BJ (cell line): ENCODE data around the gene PJA2. TPM values are rescaled to one million over a fixed set of nuclear protein-coding genes. Genes with fewer than 3 reads are reported as not detected.
"Not testable (repeated sequence)": the region's sequence is repeated elsewhere in the genome, so short reads cannot be mapped to it uniquely, and the experiment has no call there.

Experiments used
- CTCF ChIA-PET: fragments of 350-600 bp; formaldehyde crosslinking; extraction: SDS; loops from one replicate; lab custom pipeline; 2021; ENCODE audit warnings: antibody characterized with exemption, inconsistent platforms; lab: Yijun Ruan, JAX
- POLR2A ChIA-PET: fragments of 300-600 bp; sonication (Branson Sonifier 250); formaldehyde crosslinking; extraction: SDS; loops from one replicate; lab custom pipeline; 2021; ENCODE audit warnings: antibody characterized with exemption; lab: Charles Lee
- DNase-seq: peaks from one replicate; pipeline ENCODE4 v3.0.0-alpha.2; 2011; ENCODE audit warnings: low read depth
- H3K27me3 ChIP-seq: 2 replicates; pipeline ENCODE4 v1.6.0; 2011; ENCODE audit warnings: low read length; ENCODE audit not compliant: control insufficient read depth, insufficient read depth
- H3K36me3 ChIP-seq: 2 replicates; pipeline ENCODE4 v1.5.1; 2011; ENCODE audit warnings: low read length; ENCODE audit not compliant: control insufficient read depth, insufficient read depth
- H3K4me3 ChIP-seq: 2 replicates; pipeline ENCODE4 v1.5.1; 2011; ENCODE audit warnings: low read depth, mild to moderate bottlenecking, control low read depth, low read length
- polyA plus RNA-seq: library from polyadenylated mRNA; depleted of rRNA; stranded (reverse); fragments of >200 nt; gene quantifications from 2 replicates; pipeline ENCODE4 v1.2.3, GENCODE V29; 2011
- TF ChIP-seq, protein P1 (sequence below): IDR thresholded peaks from 2 replicates; pipeline ENCODE4 v1.5.1; 2011; ENCODE audit warnings: low read depth, mild to moderate bottlenecking, control low read depth, inconsistent platforms, low read length, moderate library complexity; ENCODE audit not compliant: insufficient read depth

PJA2 gene
- polyA plus RNA-seq, 1 experiment: 33.6 TPM

DNA sequence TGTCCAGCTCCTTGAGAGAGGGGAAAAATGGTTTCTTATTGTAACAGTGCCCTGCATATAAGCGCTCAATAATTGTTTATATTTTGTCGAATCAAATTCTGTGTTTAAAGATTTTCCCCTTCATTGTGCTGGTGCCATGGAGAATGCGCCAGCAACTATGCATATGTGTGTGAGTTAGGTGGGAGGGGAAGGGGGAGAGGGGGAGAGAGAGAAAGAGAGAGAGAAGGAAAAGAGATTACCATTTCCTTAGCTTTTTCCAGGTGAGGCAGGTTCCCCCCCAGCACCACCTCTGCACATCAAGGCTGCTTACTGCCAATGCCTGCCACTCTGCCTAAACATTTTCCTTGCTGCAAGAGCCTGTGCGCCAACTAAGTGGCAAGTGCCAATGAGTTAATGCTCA is 111.0 kb downstream of the PJA2 start:
- Histone ChIP-seq H3K4me3 (no peak overlapping the region), H3K27me3 (peaks cover 1% of the 10 kb centered on the region), H3K36me3 (no peaks in the 10 kb centered on the region)
- TF ChIP-seq, protein P1, sequence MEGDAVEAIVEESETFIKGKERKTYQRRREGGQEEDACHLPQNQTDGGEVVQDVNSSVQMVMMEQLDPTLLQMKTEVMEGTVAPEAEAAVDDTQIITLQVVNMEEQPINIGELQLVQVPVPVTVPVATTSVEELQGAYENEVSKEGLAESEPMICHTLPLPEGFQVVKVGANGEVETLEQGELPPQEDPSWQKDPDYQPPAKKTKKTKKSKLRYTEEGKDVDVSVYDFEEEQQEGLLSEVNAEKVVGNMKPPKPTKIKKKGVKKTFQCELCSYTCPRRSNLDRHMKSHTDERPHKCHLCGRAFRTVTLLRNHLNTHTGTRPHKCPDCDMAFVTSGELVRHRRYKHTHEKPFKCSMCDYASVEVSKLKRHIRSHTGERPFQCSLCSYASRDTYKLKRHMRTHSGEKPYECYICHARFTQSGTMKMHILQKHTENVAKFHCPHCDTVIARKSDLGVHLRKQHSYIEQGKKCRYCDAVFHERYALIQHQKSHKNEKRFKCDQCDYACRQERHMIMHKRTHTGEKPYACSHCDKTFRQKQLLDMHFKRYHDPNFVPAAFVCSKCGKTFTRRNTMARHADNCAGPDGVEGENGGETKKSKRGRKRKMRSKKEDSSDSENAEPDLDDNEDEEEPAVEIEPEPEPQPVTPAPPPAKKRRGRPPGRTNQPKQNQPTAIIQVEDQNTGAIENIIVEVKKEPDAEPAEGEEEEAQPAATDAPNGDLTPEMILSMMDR: no peak
- CTCF ChIA-PET: no interaction called here
- no peak for DNase-seq
- POLR2A ChIA-PET: no interaction called here

DNA sequence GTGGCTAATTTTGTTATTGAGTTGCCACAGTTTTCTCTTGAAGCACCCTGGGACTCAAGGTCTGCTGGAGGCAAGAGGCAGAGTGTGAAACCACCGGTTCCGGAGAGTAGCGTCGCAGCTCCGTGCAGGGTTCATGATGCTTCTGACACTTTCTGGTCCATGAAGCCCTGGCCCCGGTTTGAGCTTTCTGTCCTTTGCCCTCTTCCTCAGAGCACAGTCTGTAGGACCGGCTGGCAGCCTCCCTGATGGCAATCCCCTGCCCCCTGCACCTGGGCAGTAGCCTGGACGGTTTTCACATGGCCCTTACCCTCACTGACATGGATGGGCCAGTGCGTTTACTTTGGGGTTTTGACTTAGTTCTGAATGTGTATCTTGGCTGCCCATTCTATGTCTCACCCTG is 111.9 kb downstream of the PJA2 start:
- POLR2A ChIA-PET: no interaction called here
- no peak for DNase-seq
- TF ChIP-seq, protein P1: no peak

DNA sequence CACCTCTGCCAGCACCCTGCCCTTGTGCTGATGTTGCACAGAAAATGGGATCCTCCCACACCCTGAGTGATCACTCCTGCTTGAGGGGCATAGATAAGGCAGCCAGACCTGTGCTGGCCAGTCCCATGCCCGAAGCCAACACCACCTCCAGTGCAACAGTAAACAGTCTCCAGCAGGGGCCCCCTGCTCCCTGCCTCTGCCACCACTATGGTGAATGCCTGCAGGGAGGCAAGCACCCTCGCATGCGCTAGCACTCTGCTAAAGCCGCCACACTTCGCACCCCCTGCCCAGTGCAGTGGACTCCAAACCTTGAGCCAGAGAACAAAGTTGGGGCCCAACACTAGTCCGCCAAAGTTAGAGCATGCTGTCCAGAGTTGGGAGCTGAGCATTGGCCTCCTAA is 118.7 kb downstream of the PJA2 start:
- Histone ChIP-seq H3K4me3 (no peak overlapping the region), H3K36me3 (no peaks in the 10 kb centered on the region), H3K27me3 (no peaks in the 10 kb centered on the region)
- TF ChIP-seq, protein P1: no peak
- CTCF ChIA-PET: no interaction called here
- DNase-seq: no peak
- POLR2A ChIA-PET: no interaction called here

More for the DNA sequence above, 111.9 kb downstream of the PJA2 start:
- Histone ChIP-seq H3K36me3 (no peaks in the 10 kb centered on the region), H3K27me3 (peaks cover 1% of the 10 kb centered on the region), H3K4me3 (no peak overlapping the region)
- CTCF ChIA-PET: no interaction called here

- Histone ChIP-seq H3K4me3 (no peak overlapping the region), H3K27me3 (no peaks in the 10 kb centered on the region), H3K36me3 (no peaks in the 10 kb centered on the region)
- POLR2A ChIA-PET: no interaction called here
- CTCF ChIA-PET: no interaction called here
- TF ChIP-seq, protein P1: no peak
- no peak for DNase-seq
Observed at GRCh38 chr5:109290231-109290630, 119.5 kb downstream of the PJA2 start.

DNA sequence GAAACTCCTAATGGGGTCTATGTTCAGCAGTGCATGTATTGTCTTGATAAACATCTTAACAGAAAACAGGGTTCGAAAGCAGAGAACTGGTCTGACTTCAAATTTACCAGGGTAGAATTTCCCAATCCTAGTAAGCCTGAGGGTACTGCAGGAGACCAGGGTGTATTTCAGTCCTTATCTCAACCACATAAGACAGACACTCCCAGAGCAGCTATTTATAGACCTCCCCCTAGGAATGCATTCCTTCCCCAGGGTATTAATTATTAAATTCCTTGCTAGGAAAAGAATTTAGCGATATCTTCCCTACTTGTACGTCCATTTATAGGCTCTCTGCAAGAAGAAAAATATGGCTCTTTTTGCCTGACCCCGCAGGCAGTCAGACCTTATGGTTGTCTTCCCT is 123.1 kb downstream of the PJA2 start:
- H3K36me3 ChIP-seq, POLR2A ChIA-PET, H3K4me3 ChIP-seq, DNase-seq, H3K27me3 ChIP-seq, CTCF ChIA-PET: not testable (repeated sequence)
